OCI-LY7 (cell line): ENCODE measurements around the gene CEP290. TPM values are rescaled to one million over a fixed set of nuclear protein-coding genes. Genes with fewer than 3 reads are reported as not detected.
A peak's percentile ranks its signal among the peaks of the same experiment; 100 is the strongest.

Experiments used
- BruUV-seq: library from RNA; stranded (reverse); fragments of 400-500 nt; replicated peaks from 2 replicates; lab custom pipeline; 2021; lab: Mats Ljungman, UMichigan
- CTCF ChIA-PET: fragments of 300-600 bp; sonication (Branson Sonifier 250); formaldehyde crosslinking; loops from one replicate; lab custom pipeline; 2022; ENCODE audit warnings: antibody characterized with exemption; ENCODE audit not compliant: unreplicated experiment; lab: Charles Lee
- POLR2A ChIA-PET: fragments of 300-600 bp; sonication (Branson Sonifier 250); formaldehyde crosslinking; loops from one replicate; lab custom pipeline; 2022; ENCODE audit warnings: antibody characterized with exemption; lab: Charles Lee
- DNase-seq: peaks from one replicate; pipeline ENCODE4 v3.0.0-alpha.2; 2015; ENCODE audit warnings: low spot score
- H2AFZ ChIP-seq: fragments of 200-600 bp; sonication (generic), shearing (Covaris generic); 2 replicates; pipeline ENCODE4 v1.6.1; 2014; ENCODE audit warnings: mild to moderate bottlenecking, antibody characterized with exemption, low read length, moderate library complexity
- H3K27ac ChIP-seq: fragments of 200-600 bp; sonication (generic); 2 replicates; pipeline ENCODE4 v1.5.1; 2014; ENCODE audit warnings: mixed run types, low read depth, mild to moderate bottlenecking, moderate library complexity, low read length, inconsistent platforms; ENCODE audit not compliant: poor library complexity, severe bottlenecking
- H3K36me3 ChIP-seq: fragments of 200-600 bp; sonication (generic); 2 replicates; pipeline ENCODE4 v1.6.1; 2014; ENCODE audit warnings: mild to moderate bottlenecking, antibody characterized with exemption, low read length, moderate library complexity, mixed read lengths; ENCODE audit not compliant: insufficient read depth
- H3K4me1 ChIP-seq: fragments of 200-600 bp; sonication (generic); 2 replicates; pipeline ENCODE4 v1.5.1; 2014; ENCODE audit warnings: mild to moderate bottlenecking, low read length; ENCODE audit not compliant: insufficient read depth, poor library complexity, severe bottlenecking
- H3K4me2 ChIP-seq: fragments of 200-600 bp; sonication (generic); 2 replicates; pipeline ENCODE4 v1.6.1; 2014; ENCODE audit warnings: mild to moderate bottlenecking, low read length
- H3K4me3 ChIP-seq: fragments of 200-600 bp; sonication (generic); 2 replicates; pipeline ENCODE4 v1.5.1; 2014; ENCODE audit warnings: mild to moderate bottlenecking, low read depth, low read length; ENCODE audit not compliant: poor library complexity, severe bottlenecking
- H3K79me2 ChIP-seq: fragments of 200-600 bp; sonication (generic); 2 replicates; pipeline ENCODE4 v1.6.1; 2016; ENCODE audit warnings: low read depth, mild to moderate bottlenecking, low read length, moderate library complexity, mixed read lengths; ENCODE audit not compliant: insufficient read depth
- H3K9me2 ChIP-seq: fragments of 200-600 bp; sonication (generic); 2 replicates; pipeline ENCODE4 v1.6.1; 2016; ENCODE audit warnings: mild to moderate bottlenecking, low read length, mixed read lengths; ENCODE audit not compliant: insufficient read depth
- H3K9me3 ChIP-seq: fragments of 200-600 bp; sonication (generic); 2 replicates; pipeline ENCODE4 v1.6.1; 2014; ENCODE audit warnings: mild to moderate bottlenecking, mixed run types, low read length, mixed read lengths
- H4K20me1 ChIP-seq: fragments of 200-600 bp; sonication (generic); 2 replicates; pipeline ENCODE4 v1.6.1; 2014; ENCODE audit warnings: mild to moderate bottlenecking, antibody characterized with exemption, low read length, moderate library complexity, mixed read lengths; ENCODE audit not compliant: insufficient read depth
- CTCF ChIP-seq: fragments of 200-600 bp; sonication (generic); conservative IDR thresholded peaks from 2 replicates; pipeline ENCODE4 v1.5.1; 2014; ENCODE audit warnings: mild to moderate bottlenecking, antibody characterized with exemption, low read length, moderate library complexity, mixed read lengths
- EZH2phosphoT487 ChIP-seq: fragments of 200-600 bp; sonication (generic); IDR thresholded peaks from 2 replicates; pipeline ENCODE4 v1.6.1; 2018; ENCODE audit warnings: low read depth, borderline replicate concordance, mild to moderate bottlenecking, mixed run types, antibody characterized with exemption, low read length, moderate library complexity, mixed read lengths
- intact Hi-C: fragments of 100-400 bp; cut with micrococcal nuclease; formaldehyde crosslinking; loops from one replicate; pipeline ENCODE4 v1.10.0; 2022; ENCODE audit not compliant: unreplicated experiment
- total RNA-seq, 2 experiments: library from RNA; depleted of rRNA in 1 of 2; stranded (reverse); fragments of >200 nt in 1 of 2; shearing (Covaris generic) in 1 of 2; gene quantifications; 2 replicates each; pipeline ENCODE4 v1.2.3, GENCODE V29; 2014 to 2022

CEP290 gene
- total RNA-seq, 2 experiments from 2014 or later, result 12.6 to 22.4 TPM

- H3K9me3 ChIP-seq, result no peaks in the 10 kb centered on the region
- ChIA-PET POLR2A (interaction anchor here (1.5 kb wide), 1 partner anchor 15 kb away, joined by 4 read pairs; no protein-coding TSS in a partner anchor), CTCF (no interaction called here)
- no peak overlapping the region for H3K4me3 ChIP-seq
- no peaks in the 10 kb centered on the region for H3K79me2 ChIP-seq
- no peaks in the 10 kb centered on the region for H3K9me2 ChIP-seq
- H3K36me3 ChIP-seq, result peaks cover 48% of the 10 kb centered on the region
- H4K20me1 ChIP-seq, result no peaks in the 10 kb centered on the region
- H3K27ac ChIP-seq, result no peak overlapping the region
- intact Hi-C loops, result no loop called here
- no peak for DNase-seq
- BruUV-seq, result no TSS peak
- TF ChIP-seq EZH2phosphoT487 (no peak), CTCF (no peak)
- no peak overlapping the region for H2AFZ ChIP-seq
- H3K4me1 ChIP-seq, result no peaks in the 10 kb centered on the region
- no peak overlapping the region for H3K4me2 ChIP-seq
These were observed 19.2 kb downstream of the CEP290 start for GRCh38 chr12:88122666-88123065.

- H3K4me2 ChIP-seq, result no peak overlapping the region
- no peak overlapping the region for H3K4me3 ChIP-seq
- no peak overlapping the region for H3K27ac ChIP-seq
- DNase-seq, result no peak
- BruUV-seq, result no TSS peak
- TF ChIP-seq EZH2phosphoT487 (no peak), CTCF (no peak)
- ChIA-PET POLR2A (interaction anchor here (0.6 kb wide), 1 partner anchor 156 kb away, joined by 3 read pairs; no protein-coding TSS in a partner anchor), CTCF (no interaction called here)
- H3K36me3 ChIP-seq, result peaks cover 68% of the 10 kb centered on the region
- H3K9me3 ChIP-seq, result no peaks in the 10 kb centered on the region
- no peaks in the 10 kb centered on the region for H3K4me1 ChIP-seq
- no peaks in the 10 kb centered on the region for H3K9me2 ChIP-seq
- intact Hi-C loops, result loop anchor here (5.0 kb wide), 1 partner anchor 278 kb away; no protein-coding TSS in a partner anchor
- no peaks in the 10 kb centered on the region for H3K79me2 ChIP-seq
- no peaks in the 10 kb centered on the region for H4K20me1 ChIP-seq
- H2AFZ ChIP-seq, result no peak overlapping the region
These were observed 28.0 kb downstream of the CEP290 start for GRCh38 chr12:88113871-88114270.

- no peaks in the 10 kb centered on the region for H3K9me2 ChIP-seq
- H3K4me3 ChIP-seq, result no peak overlapping the region
- H3K4me2 ChIP-seq, result no peak overlapping the region
- H2AFZ ChIP-seq, result no peak overlapping the region
- no TSS peak for BruUV-seq
- H4K20me1 ChIP-seq, result no peaks in the 10 kb centered on the region
- peaks cover 59% of the 10 kb centered on the region for H3K36me3 ChIP-seq
- no peaks in the 10 kb centered on the region for H3K79me2 ChIP-seq
- TF ChIP-seq CTCF, result peak; percentile 81
- TF ChIP-seq EZH2phosphoT487, result no peak
- POLR2A ChIA-PET, result no interaction called here
- DNase-seq, result peak; percentile 36
- CTCF ChIA-PET, result no interaction called here
- H3K27ac ChIP-seq, result no peak overlapping the region
- H3K9me3 ChIP-seq, result no peaks in the 10 kb centered on the region
- no peaks in the 10 kb centered on the region for H3K4me1 ChIP-seq
- intact Hi-C loops, result loop anchor here (5.0 kb wide), 1 partner anchor 281 kb away; no protein-coding TSS in a partner anchor
These were observed 30.7 kb downstream of the CEP290 start for GRCh38 chr12:88111074-88111652.
